22Rv1 (cell line): Measurements from ENCODE around the gene CLCF1.

Source experiments
- H3K27ac ChIP-seq: fragments of 450-650 bp; 2 replicates; pipeline ENCODE4 v1.5.1; 2017
- CTCF ChIP-seq: fragments of 450-650 bp; IDR thresholded peaks from 2 replicates; pipeline ENCODE4 v1.5.1; 2017; ENCODE audit warnings: mild to moderate bottlenecking
- ZFX ChIP-seq: fragments of 450-650 bp; IDR thresholded peaks from 2 replicates; pipeline ENCODE4 v1.6.1; 2017; ENCODE audit warnings: antibody characterized with exemption, borderline replicate concordance

Gene CLCF1

GRCh38 chr11:67356864-67357561 is 16.4 kb downstream of the CLCF1 start:
- H3K27ac ChIP-seq = peak overlapping the region; percentile 88
- no peak for TF ChIP-seq ZFX
- peak; percentile 93 for TF ChIP-seq CTCF

GRCh38 chr11:67356387-67356863 is 17.0 kb downstream of the CLCF1 start:
- peak overlapping the region; percentile 88 for H3K27ac ChIP-seq
- TF ChIP-seq CTCF (no peak), ZFX (no peak)

GRCh38 chr11:67355794-67356386 is 17.5 kb downstream of the CLCF1 start:
- TF ChIP-seq ZFX (no peak), CTCF (no peak)
- peak overlapping the region; percentile 88 for H3K27ac ChIP-seq

- H3K27ac ChIP-seq = peak overlapping the region; percentile 88
- TF ChIP-seq ZFX (no peak), CTCF (no peak)
These were observed 18.2 kb downstream of the CLCF1 start for GRCh38 chr11:67355023-67355793.

- H3K27ac ChIP-seq = peak overlapping the region; percentile 88
- no peak for TF ChIP-seq CTCF
- TF ChIP-seq ZFX = no peak
These were observed 19.0 kb downstream of the CLCF1 start for GRCh38 chr11:67354075-67355022.

GRCh38 chr11:67353317-67354074 is 19.9 kb downstream of the CLCF1 start, which contains the start of gene POLD4:
Gene POLD4 (minus strand): TSS chr11:67353546. CDS start chr11:67353399, 147 bp downstream.
- H3K27ac ChIP-seq = peak within 1 kb of the TSS; percentile 88
- TF ChIP-seq CTCF (no peak), ZFX (no peak)
